Erythroblast (primary cell): Measurements from ENCODE around the gene ST7.

Experiments
- GATA1 ChIP-seq: IDR thresholded peaks from 2 replicates; pipeline ENCODE4 v1.6.1; 2011; ENCODE audit warnings: low read depth, mild to moderate bottlenecking, control low read depth, low read length, moderate library complexity
- POLR2A ChIP-seq: IDR thresholded peaks from 2 replicates; pipeline ENCODE4 v1.6.1; 2011; ENCODE audit warnings: mild to moderate bottlenecking, low read length

DNA sequence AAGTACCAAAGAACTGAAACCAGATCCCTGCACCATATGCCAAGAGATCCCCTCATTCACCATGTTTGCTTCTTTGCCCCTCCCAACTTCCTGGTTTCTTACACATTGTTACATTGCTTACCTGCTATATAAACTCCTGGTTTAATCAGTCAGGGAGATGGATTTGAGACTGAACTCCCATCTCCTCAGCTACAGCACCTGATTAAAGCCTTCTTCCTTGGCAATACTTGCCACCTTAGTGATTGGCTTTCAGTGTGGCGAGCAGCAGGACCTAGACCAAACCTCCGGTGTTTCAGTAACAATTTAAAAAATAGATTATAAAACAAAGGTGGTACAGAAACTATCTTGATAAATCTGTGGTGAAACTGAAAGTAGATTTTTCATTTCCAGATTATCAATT lies 122.6 kb downstream of the ST7 start:
- TF ChIP-seq POLR2A (no peak), GATA1 (no peak)
